Activated T-cell treated with anti-CD3 and anti-CD28 coated beads, Interleukin-2, amount 50 U/mL, for 4 hours (primary cell): ENCODE data around the gene NLGN1. TPM values are rescaled to one million over a fixed set of nuclear protein-coding genes. Genes with fewer than 3 reads are reported as not detected.

ENCODE experiments used
- ATAC-seq, 2 donors: fragments of 200-7000 bp; cut with Tn5 transposase; one replicate each; pipeline ENCODE4 v1.10.0; 2021
- DNase-seq: peaks from one replicate; pipeline ENCODE4 v3.0.0-alpha.2; 2020
- H3K27me3 Mint-ChIP-seq: one replicate; pipeline ENCODE4 v1.8.0; 2021; ENCODE audit warnings: low read depth, mixed read lengths
- H3K36me3 Mint-ChIP-seq: one replicate; pipeline ENCODE4 v1.8.0; 2022; ENCODE audit warnings: mixed read lengths; ENCODE audit not compliant: insufficient read depth
- H3K4me1 Mint-ChIP-seq: one replicate; pipeline ENCODE4 v1.8.0; 2021; ENCODE audit warnings: low read depth, mixed read lengths
- H3K4me3 Mint-ChIP-seq: one replicate; pipeline ENCODE4 v1.8.0; 2021; ENCODE audit warnings: mild to moderate bottlenecking, moderate library complexity, mixed read lengths
- H3K9me3 Mint-ChIP-seq: one replicate; pipeline ENCODE4 v1.8.0; 2021; ENCODE audit warnings: mixed read lengths
- total RNA-seq, 3 donors: library from RNA; stranded (reverse); gene quantifications; one replicate each; pipeline ENCODE4 v1.2.1, GENCODE V29; 2021

Gene NLGN1
- total RNA-seq, 3 donors from 2014 or later = not detected

DNA sequence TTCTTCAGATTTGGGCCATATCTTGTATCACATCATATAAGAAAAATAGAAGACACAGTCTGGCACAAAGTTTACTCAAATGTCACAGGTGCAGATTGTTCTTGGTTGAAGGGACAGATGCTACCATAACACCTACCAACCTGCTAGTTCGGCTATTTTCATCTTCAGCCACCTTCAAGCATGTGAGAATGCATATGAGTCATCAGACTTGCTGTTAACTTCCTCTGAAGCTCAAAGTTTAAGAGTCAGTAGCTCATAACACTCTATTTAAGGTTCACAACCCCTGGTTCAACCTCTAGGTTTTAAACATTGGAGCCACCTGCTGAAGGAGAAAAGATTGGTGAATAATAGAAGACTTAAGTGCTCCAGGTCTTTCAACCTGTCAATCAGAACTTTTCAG lies 522.8 kb downstream of the NLGN1 start:
- ATAC-seq = no peak
- H3K4me3 Mint-ChIP-seq = no peak overlapping the region
- no peaks in the 10 kb centered on the region for H3K4me1 Mint-ChIP-seq
- no peak for DNase-seq
- H3K27me3 Mint-ChIP-seq = no peaks in the 10 kb centered on the region
- peaks cover 3% of the 10 kb centered on the region for H3K9me3 Mint-ChIP-seq
- no peaks in the 10 kb centered on the region for H3K36me3 Mint-ChIP-seq

DNA sequence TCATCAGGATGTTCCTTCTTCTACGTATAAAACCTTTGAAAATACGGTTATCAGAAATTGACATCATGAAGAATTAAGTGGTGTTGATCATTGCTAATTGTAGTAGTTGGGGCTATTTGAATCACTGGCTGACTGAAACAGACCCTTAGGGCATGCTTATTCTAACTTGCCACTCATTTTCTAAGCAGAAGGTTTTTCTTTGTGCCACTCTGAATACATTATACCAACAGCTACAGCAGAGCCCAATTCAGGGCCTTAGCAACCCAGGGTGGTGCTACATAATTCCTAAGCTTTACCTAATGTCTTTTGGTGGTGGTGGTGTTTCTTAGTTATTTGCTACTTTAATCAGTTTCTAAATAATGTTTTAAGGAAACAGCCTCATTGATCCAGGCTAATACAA lies 524.2 kb downstream of the NLGN1 start:
- ATAC-seq = no peak

DNA sequence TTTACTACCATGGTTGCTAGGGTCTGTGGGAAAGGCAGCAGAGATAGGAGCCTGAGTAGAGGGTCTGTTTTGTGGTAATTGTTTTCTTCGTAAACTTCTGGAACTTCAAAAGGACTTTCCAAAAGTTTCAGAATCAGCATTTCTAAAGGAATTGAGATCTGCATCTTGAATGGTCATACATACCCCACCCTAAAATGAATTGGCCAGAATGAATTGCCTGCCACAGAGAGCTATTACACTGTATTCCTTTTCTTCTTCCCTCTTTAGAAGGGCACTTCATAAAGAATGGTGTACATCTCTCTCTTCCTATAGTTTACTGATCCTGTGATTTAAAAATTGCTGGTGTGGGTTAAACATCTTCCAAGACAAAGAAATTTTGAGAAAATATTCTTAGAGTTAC lies 525.7 kb downstream of the NLGN1 start:
- no peaks in the 10 kb centered on the region for H3K36me3 Mint-ChIP-seq
- H3K4me3 Mint-ChIP-seq = no peak overlapping the region
- no peaks in the 10 kb centered on the region for H3K27me3 Mint-ChIP-seq
- H3K9me3 Mint-ChIP-seq = peaks cover 3% of the 10 kb centered on the region
- ATAC-seq (no peak), DNase-seq (no peak)
- H3K4me1 Mint-ChIP-seq = no peaks in the 10 kb centered on the region

More for the DNA sequence above, 524.2 kb downstream of the NLGN1 start:
- DNase-seq = no peak
- Mint-ChIP-seq H3K36me3 (no peaks in the 10 kb centered on the region), H3K27me3 (no peaks in the 10 kb centered on the region), H3K4me1 (no peaks in the 10 kb centered on the region), H3K9me3 (peaks cover 3% of the 10 kb centered on the region), H3K4me3 (no peak overlapping the region)

DNA sequence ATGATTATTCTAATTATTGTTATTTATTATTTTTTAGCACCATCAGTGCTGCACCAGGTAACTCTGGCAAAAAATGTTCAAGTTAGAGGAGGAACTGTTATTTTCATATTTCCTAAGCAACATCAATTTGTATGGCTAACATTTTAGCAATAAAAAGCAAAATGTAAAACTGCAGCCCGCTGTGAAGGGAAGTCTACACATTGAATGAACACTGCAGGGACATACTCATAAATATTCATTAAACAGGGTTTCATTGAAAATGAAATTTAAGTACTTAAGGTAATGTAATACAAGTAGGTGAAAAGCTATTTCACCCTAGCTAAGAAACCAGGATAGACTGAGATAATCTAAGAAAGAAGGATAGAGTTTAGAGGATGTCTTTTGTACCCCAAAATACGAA lies 532.7 kb downstream of the NLGN1 start:
- no peaks in the 10 kb centered on the region for H3K4me1 Mint-ChIP-seq
- ATAC-seq (no peak), DNase-seq (no peak)
- no peaks in the 10 kb centered on the region for H3K36me3 Mint-ChIP-seq
- H3K9me3 Mint-ChIP-seq = peaks cover 3% of the 10 kb centered on the region
- no peak overlapping the region for H3K4me3 Mint-ChIP-seq
- H3K27me3 Mint-ChIP-seq = no peaks in the 10 kb centered on the region

DNA sequence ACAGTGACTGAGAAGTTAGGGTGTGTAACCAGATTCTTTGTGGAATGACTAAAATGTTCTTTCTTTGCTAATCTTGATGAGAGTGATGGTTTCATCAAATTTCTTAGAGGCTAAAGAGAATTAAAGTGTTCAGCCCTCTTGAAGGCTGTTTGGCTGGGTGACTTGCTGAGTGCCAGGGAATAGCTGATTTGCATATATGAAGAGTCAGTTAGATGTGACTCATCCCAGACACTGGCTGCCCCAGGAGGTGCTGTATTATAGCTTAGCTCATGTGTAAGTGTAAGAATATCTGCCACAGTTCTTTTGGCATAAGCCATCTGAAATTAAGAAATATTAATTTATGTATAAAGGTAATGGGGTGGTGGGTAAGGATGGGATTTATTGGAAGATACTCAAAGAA lies 535.1 kb downstream of the NLGN1 start:
- H3K27me3 Mint-ChIP-seq = no peaks in the 10 kb centered on the region
- ATAC-seq = no peak
- no peaks in the 10 kb centered on the region for H3K4me1 Mint-ChIP-seq
- no peaks in the 10 kb centered on the region for H3K36me3 Mint-ChIP-seq
- no peak for DNase-seq
- no peak overlapping the region for H3K4me3 Mint-ChIP-seq
- peaks cover 3% of the 10 kb centered on the region for H3K9me3 Mint-ChIP-seq

DNA sequence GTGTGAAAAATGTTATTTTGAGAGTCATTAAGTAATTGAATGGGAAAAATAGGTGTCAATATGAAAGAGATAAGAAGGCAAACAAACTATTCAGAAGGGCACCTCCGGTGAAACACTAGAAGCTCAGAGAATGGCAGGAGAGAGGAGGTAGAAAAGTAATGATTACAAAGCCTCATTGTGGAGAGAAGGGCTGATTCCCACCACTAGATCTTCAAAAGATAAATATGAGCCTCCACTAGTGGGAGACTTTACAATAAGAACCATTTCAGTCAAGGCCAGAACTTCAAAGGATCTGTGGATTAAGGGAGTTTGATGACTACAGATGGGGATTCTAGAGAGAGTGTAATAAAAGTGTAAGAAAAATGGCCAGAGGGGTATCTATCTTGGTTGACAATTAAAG lies 535.6 kb downstream of the NLGN1 start:
- H3K9me3 Mint-ChIP-seq = peaks cover 3% of the 10 kb centered on the region

DNA sequence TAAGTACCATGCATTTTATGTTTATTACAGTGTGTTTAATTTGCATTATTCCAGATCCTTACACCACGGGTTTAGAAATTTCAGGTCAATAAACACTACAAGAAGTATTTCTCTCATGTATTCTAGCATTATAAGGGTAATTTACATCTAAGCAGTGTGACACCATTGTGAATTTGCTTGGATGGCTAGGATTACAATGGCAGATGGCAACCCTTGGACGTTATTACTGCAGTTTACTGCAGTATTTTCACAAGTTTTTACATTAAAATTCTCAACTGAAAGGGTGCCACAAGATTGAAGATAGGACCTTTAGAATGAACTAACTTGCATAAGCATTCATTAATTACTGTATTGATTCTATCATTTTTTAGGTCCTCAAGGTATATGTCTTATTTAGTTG lies 538.8 kb downstream of the NLGN1 start:
- DNase-seq (no peak), ATAC-seq (no peak)
- Mint-ChIP-seq H3K4me3 (no peak overlapping the region), H3K9me3 (peaks cover 3% of the 10 kb centered on the region), H3K27me3 (no peaks in the 10 kb centered on the region), H3K36me3 (no peaks in the 10 kb centered on the region), H3K4me1 (no peaks in the 10 kb centered on the region)

More for the DNA sequence above, 535.6 kb downstream of the NLGN1 start:
- DNase-seq (no peak), ATAC-seq (no peak)
- H3K27me3 Mint-ChIP-seq = no peaks in the 10 kb centered on the region
- no peak overlapping the region for H3K4me3 Mint-ChIP-seq
- H3K36me3 Mint-ChIP-seq = no peaks in the 10 kb centered on the region
- H3K4me1 Mint-ChIP-seq = no peaks in the 10 kb centered on the region

DNA sequence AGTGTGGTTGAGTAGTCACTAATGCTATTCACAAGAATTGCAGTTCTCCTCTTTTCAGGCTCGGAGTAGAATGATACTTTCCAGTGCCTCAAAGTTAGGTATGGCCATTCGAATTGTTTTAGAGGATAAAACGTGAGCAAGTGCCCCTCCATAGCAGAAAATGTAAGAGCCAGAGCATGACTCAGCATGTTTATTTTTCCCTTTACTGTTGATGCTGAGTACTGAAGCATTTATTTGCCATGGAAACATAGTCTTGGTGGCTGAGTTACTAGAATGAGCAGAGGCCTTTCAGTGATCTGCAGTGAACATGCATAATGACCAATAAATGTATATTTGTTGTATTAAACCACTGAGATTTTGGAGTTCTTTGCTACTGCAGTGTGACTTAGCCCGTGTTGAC lies 540.6 kb downstream of the NLGN1 start:
- Mint-ChIP-seq H3K4me3 (no peak overlapping the region), H3K27me3 (no peaks in the 10 kb centered on the region), H3K9me3 (no peaks in the 10 kb centered on the region), H3K4me1 (no peaks in the 10 kb centered on the region), H3K36me3 (no peaks in the 10 kb centered on the region)
- ATAC-seq (no peak), DNase-seq (no peak)

DNA sequence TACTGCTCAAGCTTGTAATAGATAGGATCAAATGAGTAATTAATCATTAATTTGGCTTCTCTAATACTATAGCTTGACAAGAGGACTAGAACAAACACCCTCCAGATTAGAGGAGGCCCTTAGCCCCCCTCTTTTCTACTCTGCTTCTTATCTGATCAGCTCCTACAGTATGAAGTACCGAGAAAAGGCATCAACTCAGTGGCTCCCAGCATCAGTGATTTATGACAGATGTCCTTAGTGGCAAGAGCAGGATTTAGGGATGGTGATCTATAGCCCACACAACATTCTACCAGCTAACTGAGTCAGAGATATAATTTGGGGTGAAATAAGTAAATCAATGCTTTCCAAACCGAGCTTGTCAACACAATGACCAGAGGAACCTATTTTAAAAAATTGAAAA lies 541.1 kb downstream of the NLGN1 start:
- H3K9me3 Mint-ChIP-seq = no peaks in the 10 kb centered on the region
- no peak overlapping the region for H3K4me3 Mint-ChIP-seq
- H3K27me3 Mint-ChIP-seq = no peaks in the 10 kb centered on the region
- no peak for ATAC-seq
- no peak for DNase-seq
- no peaks in the 10 kb centered on the region for H3K4me1 Mint-ChIP-seq
- no peaks in the 10 kb centered on the region for H3K36me3 Mint-ChIP-seq

DNA sequence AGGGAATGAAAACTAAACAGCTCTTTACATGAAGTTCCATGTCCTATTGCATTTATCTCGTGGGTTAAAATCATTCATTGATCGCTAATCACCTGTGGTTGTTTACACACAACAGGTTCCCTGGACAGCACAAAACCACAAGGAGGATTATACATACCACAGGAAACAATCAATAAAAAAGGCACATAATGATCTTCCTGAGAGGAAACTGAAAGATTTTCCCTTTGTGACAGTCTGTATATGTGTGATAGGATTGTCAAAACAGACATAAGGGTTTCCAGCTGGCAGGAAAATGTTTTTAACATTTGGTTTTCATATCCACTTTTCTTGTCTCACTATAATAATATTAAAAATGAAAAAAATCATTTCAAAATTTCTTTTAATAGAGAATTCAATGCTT lies 541.8 kb downstream of the NLGN1 start:
- H3K4me1 Mint-ChIP-seq = no peaks in the 10 kb centered on the region
- no peaks in the 10 kb centered on the region for H3K27me3 Mint-ChIP-seq
- no peak for ATAC-seq

DNA sequence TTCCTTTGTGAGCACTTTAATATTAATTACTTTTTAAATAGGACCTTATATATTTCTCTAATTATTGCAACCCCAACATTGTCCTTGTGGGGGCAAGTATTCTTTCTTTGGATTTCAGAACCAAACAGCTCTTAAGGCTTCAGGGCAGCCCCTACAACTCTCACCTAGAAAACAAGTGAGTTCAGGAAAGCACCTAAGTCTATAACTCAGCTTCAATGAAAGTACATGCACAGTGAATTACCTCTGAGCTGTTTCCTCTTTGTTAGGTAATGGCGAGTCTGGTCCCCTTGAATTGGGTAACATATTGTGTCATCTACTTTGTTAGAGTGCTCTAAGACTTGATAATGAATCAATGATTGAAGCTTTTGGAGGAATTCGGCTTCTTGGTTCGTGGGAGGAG lies 545.7 kb downstream of the NLGN1 start:
- no peaks in the 10 kb centered on the region for H3K4me1 Mint-ChIP-seq
- no peaks in the 10 kb centered on the region for H3K27me3 Mint-ChIP-seq
- no peaks in the 10 kb centered on the region for H3K36me3 Mint-ChIP-seq
- no peak for DNase-seq
- peaks cover 5% of the 10 kb centered on the region for H3K9me3 Mint-ChIP-seq
- no peak overlapping the region for H3K4me3 Mint-ChIP-seq
- ATAC-seq = no peak

More for the DNA sequence above, 541.8 kb downstream of the NLGN1 start:
- Mint-ChIP-seq H3K36me3 (no peaks in the 10 kb centered on the region), H3K9me3 (no peaks in the 10 kb centered on the region), H3K4me3 (no peak overlapping the region)
- no peak for DNase-seq

DNA sequence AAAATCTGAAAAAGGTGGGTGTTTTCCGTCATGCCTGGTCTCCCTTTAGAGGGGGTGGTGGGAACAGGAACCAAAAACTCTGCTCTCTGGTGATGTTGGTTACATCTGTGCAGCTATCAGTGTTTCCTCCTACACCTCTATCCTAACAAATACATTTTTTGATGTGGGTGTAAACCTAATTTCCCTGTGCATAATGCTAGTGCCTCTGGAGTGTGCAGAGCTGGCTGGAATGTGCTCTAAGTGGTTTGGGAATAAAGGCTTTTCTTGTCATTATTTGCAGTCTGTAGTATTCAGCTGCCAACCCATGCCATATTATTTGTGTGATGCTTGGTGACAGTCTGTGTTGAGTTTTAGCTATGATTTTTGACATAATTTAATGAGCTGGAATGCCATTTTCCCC lies 547.6 kb downstream of the NLGN1 start:
- ATAC-seq = no peak
- H3K4me3 Mint-ChIP-seq = no peak overlapping the region
- no peak for DNase-seq
- peaks cover 9% of the 10 kb centered on the region for H3K9me3 Mint-ChIP-seq
- H3K27me3 Mint-ChIP-seq = no peaks in the 10 kb centered on the region
- H3K4me1 Mint-ChIP-seq = no peaks in the 10 kb centered on the region
- no peaks in the 10 kb centered on the region for H3K36me3 Mint-ChIP-seq

DNA sequence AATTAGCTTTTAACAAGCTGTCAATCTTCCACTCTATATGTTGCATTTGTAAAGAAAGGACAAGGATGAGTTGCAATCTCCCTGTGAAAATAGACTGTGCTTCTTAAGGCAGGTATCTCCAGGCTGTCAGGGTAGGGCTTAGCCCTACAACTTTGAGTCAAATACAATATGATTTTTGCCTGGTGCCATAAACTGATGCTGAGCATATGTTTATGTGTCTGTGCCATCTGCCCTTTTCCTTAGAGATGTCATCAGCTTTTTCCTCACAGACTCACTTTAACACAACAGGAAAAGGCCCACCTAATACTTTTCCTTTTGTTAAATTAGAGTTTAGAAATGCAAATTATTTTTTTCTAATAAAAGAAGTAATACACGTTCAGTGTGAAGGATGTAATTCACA lies 548.3 kb downstream of the NLGN1 start:
- Mint-ChIP-seq H3K27me3 (no peaks in the 10 kb centered on the region), H3K4me3 (no peak overlapping the region), H3K4me1 (no peaks in the 10 kb centered on the region), H3K9me3 (peaks cover 9% of the 10 kb centered on the region), H3K36me3 (no peaks in the 10 kb centered on the region)
- DNase-seq = no peak
- ATAC-seq = no peak

DNA sequence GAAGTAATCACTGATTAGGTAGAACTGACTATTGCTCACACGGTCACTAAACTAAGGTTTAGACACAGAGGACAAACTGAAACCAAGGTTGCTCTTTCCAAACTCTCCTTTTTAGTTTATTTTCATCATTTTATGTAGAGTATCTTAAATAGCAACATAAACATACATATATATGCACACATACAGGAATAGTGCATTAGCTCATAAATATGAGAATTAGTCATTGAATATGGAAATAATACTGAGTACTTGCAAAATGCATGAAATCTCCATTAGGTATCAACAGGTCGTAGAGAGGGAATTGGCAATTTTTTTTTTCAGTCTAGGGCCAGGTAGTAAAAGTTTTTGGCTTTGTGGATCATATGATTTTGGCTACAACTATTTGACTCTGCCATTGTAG lies 557.1 kb downstream of the NLGN1 start:
- H3K27me3 Mint-ChIP-seq = no peaks in the 10 kb centered on the region
- DNase-seq (no peak), ATAC-seq (no peak)
- H3K36me3 Mint-ChIP-seq = no peaks in the 10 kb centered on the region
- no peak overlapping the region for H3K4me3 Mint-ChIP-seq
- H3K9me3 Mint-ChIP-seq = no peaks in the 10 kb centered on the region
- H3K4me1 Mint-ChIP-seq = no peaks in the 10 kb centered on the region

DNA sequence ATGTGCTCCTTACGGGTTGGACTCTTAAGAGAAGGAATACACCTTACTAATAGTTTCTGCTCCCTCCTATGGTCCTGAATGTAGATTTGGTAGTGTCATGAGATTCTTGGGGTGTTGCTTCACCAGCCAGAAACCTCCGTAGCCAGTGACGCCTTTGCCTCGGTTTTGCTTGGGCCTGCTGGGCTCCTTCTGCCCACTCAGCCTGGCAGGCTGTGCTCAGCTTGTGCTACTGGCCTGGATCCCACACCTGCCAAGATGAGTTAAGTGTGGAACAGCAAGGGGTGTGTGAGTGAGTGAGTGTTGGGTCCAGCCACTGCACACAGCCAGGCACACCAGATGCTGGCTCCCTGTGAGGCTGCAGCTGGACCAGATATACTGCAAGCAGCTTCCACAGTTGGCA lies 560.1 kb downstream of the NLGN1 start:
- H3K27me3 Mint-ChIP-seq = no peaks in the 10 kb centered on the region
- no peaks in the 10 kb centered on the region for H3K4me1 Mint-ChIP-seq
- H3K36me3 Mint-ChIP-seq = no peaks in the 10 kb centered on the region
- no peak for ATAC-seq
- no peaks in the 10 kb centered on the region for H3K9me3 Mint-ChIP-seq
- DNase-seq = no peak
- H3K4me3 Mint-ChIP-seq = no peak overlapping the region

DNA sequence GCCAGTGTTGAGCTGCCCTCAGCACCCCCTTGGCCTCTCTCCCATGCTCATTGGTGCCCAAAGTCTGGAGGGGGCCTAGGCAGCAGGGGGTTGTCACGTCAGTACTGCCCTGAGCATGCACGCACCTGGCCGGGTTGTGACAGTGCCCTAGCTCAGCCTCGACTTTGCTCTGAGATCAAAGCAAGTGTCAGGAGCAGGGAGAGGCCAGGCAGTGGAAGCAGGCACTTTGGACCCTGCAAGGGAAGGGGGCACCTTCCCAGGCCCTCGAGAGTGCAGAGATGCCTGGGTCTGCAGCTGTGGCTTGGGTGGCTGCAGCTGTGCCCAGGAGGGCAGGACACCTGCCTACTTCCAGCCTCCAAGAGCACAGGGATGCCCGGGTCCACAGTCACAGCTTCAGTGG lies 561.3 kb downstream of the NLGN1 start:
- no peaks in the 10 kb centered on the region for H3K36me3 Mint-ChIP-seq
- H3K4me3 Mint-ChIP-seq = no peak overlapping the region
- no peaks in the 10 kb centered on the region for H3K27me3 Mint-ChIP-seq
- ATAC-seq (no peak), DNase-seq (no peak)
- no peaks in the 10 kb centered on the region for H3K9me3 Mint-ChIP-seq
- no peaks in the 10 kb centered on the region for H3K4me1 Mint-ChIP-seq
